HEK293 (cell line): ENCODE results near the gene MARK4.

ENCODE experiments used
- BCL11A ChIP-seq: fragments of 450-650 bp; formaldehyde crosslinking; IDR thresholded peaks from 2 replicates; pipeline ENCODE4 v1.5.1; 2016; ENCODE audit warnings: low read depth, missing biosample characterization, missing genetic modification characterization
- KLF17 ChIP-seq: fragments of 450-650 bp; formaldehyde crosslinking; IDR thresholded peaks from 2 replicates; pipeline ENCODE4 v1.5.1; 2016; ENCODE audit warnings: missing biosample characterization, missing genetic modification characterization
- PATZ1 ChIP-seq: fragments of 450-650 bp; formaldehyde crosslinking; IDR thresholded peaks from 2 replicates; pipeline ENCODE4 v1.5.1; 2016; ENCODE audit warnings: missing biosample characterization, missing genetic modification characterization
- PRDM6 ChIP-seq: fragments of 450-650 bp; formaldehyde crosslinking; IDR thresholded peaks from 2 replicates; pipeline ENCODE4 v1.5.1; 2017; ENCODE audit warnings: missing biosample characterization, missing genetic modification characterization
- RBAK ChIP-seq: fragments of 450-650 bp; formaldehyde crosslinking; IDR thresholded peaks from 2 replicates; pipeline ENCODE4 v1.5.1; 2016; ENCODE audit warnings: missing biosample characterization, missing genetic modification characterization
- ZBTB20 ChIP-seq: fragments of 450-650 bp; formaldehyde crosslinking; IDR thresholded peaks from 2 replicates; pipeline ENCODE4 v1.5.1; 2016; ENCODE audit warnings: missing biosample characterization, missing genetic modification characterization
- ZBTB44 ChIP-seq: fragments of 450-650 bp; IDR thresholded peaks from 2 replicates; pipeline ENCODE4 v1.5.1; 2018; ENCODE audit warnings: missing biosample characterization, mild to moderate bottlenecking, missing genetic modification characterization
- ZBTB8A ChIP-seq: fragments of 450-650 bp; formaldehyde crosslinking; IDR thresholded peaks from 2 replicates; pipeline ENCODE4 v1.5.1; 2016; ENCODE audit warnings: missing biosample characterization, missing genetic modification characterization
- ZFHX2 ChIP-seq: fragments of 450-650 bp; formaldehyde crosslinking; conservative IDR thresholded peaks from 2 replicates; pipeline ENCODE4 v1.5.1; 2016; ENCODE audit warnings: missing biosample characterization, missing genetic modification characterization
- ZNF148 ChIP-seq: fragments of 450-650 bp; formaldehyde crosslinking; IDR thresholded peaks from 2 replicates; pipeline ENCODE4 v1.5.0; 2017; ENCODE audit warnings: missing biosample characterization, missing genetic modification characterization, borderline replicate concordance
- ZNF19 ChIP-seq: fragments of 450-650 bp; formaldehyde crosslinking; IDR thresholded peaks from 2 replicates; pipeline ENCODE4; 2016; ENCODE audit warnings: missing biosample characterization, missing genetic modification characterization, low read depth
- ZNF274 ChIP-seq, 2 experiments: fragments of 200-500 bp in 1 of 2; fragments of 450-650 bp in 1 of 2; sonication (Bioruptor generic) in 1 of 2; formaldehyde crosslinking in 1 of 2; IDR thresholded peaks; 2 replicates each; pipeline versions ENCODE4 v1.5.1 to v1.6.1; 2014 to 2016; ENCODE audit warnings: borderline replicate concordance in 1 of 2, inconsistent platforms in 1 of 2, low read length in 1 of 2, missing biosample characterization in 1 of 2, missing genetic modification characterization in 1 of 2
- ZNF341 ChIP-seq: fragments of 450-650 bp; formaldehyde crosslinking; IDR thresholded peaks from 2 replicates; pipeline ENCODE4; 2016; ENCODE audit warnings: low read depth, missing biosample characterization, missing genetic modification characterization
- ZNF391 ChIP-seq: fragments of 450-650 bp; formaldehyde crosslinking; IDR thresholded peaks from 2 replicates; pipeline ENCODE4 v1.5.1; 2016; ENCODE audit warnings: low read depth, missing biosample characterization, missing genetic modification characterization, borderline replicate concordance
- ZNF398 ChIP-seq: fragments of 450-650 bp; formaldehyde crosslinking; IDR thresholded peaks from 2 replicates; pipeline ENCODE4 v1.5.1; 2017; ENCODE audit warnings: missing biosample characterization, missing genetic modification characterization
- ZNF426 ChIP-seq: fragments of 450-650 bp; formaldehyde crosslinking; IDR thresholded peaks from 2 replicates; pipeline ENCODE4 v1.5.1; 2017; ENCODE audit warnings: missing biosample characterization, missing genetic modification characterization, mild to moderate bottlenecking, inconsistent platforms, moderate library complexity
- ZNF433 ChIP-seq: fragments of 450-650 bp; formaldehyde crosslinking; IDR thresholded peaks from 2 replicates; pipeline ENCODE4 v1.5.1; 2016; ENCODE audit warnings: missing biosample characterization, missing genetic modification characterization, low read depth
- ZNF510 ChIP-seq: fragments of 450-650 bp; formaldehyde crosslinking; IDR thresholded peaks from 2 replicates; pipeline ENCODE4 v1.5.1; 2018; ENCODE audit warnings: mild to moderate bottlenecking, missing genetic modification characterization, missing biosample characterization; ENCODE audit not compliant: insufficient replicate concordance
- ZNF549 ChIP-seq: fragments of 450-650 bp; IDR thresholded peaks from 2 replicates; pipeline ENCODE4 v1.5.1; 2018; ENCODE audit warnings: missing biosample characterization, missing genetic modification characterization, mild to moderate bottlenecking, inconsistent platforms, moderate library complexity
- ZNF558 ChIP-seq: fragments of 450-650 bp; formaldehyde crosslinking; IDR thresholded peaks from 2 replicates; pipeline ENCODE4 v1.5.1; 2016; ENCODE audit warnings: missing biosample characterization, missing genetic modification characterization
- ZNF580 ChIP-seq: fragments of 450-650 bp; formaldehyde crosslinking; IDR thresholded peaks from 2 replicates; pipeline ENCODE4 v1.5.1; 2016; ENCODE audit warnings: missing biosample characterization, missing genetic modification characterization
- ZNF692 ChIP-seq: fragments of 450-650 bp; formaldehyde crosslinking; IDR thresholded peaks from 2 replicates; pipeline ENCODE4 v1.5.1; 2016; ENCODE audit warnings: missing biosample characterization, missing genetic modification characterization
- ZNF785 ChIP-seq: fragments of 450-650 bp; formaldehyde crosslinking; IDR thresholded peaks from 2 replicates; pipeline ENCODE4 v1.5.1; 2016; ENCODE audit warnings: missing biosample characterization, missing genetic modification characterization
- ZNF830 ChIP-seq: fragments of 450-650 bp; IDR thresholded peaks from 2 replicates; pipeline ENCODE4 v1.5.0; 2018; ENCODE audit warnings: missing biosample characterization, missing genetic modification characterization, low read depth, mild to moderate bottlenecking, moderate library complexity
- ZNF837 ChIP-seq: fragments of 450-650 bp; formaldehyde crosslinking; IDR thresholded peaks from 2 replicates; pipeline ENCODE4 v1.5.1; 2016; ENCODE audit warnings: missing biosample characterization, missing genetic modification characterization

MARK4 gene

GRCh38 chr19:45251452-45252354, 632 bp downstream of the MARK4 start (continued):
- TF ChIP-seq ZFHX2 (tag by site-specific recombination): no peak
- TF ChIP-seq ZNF341 (tag by site-specific recombination): no peak
- TF ChIP-seq ZNF510 (tag by site-specific recombination): no peak
- TF ChIP-seq PRDM6 (tag by site-specific recombination): no peak
- no peak; the same call in 1 of the 2 replicates for TF ChIP-seq ZNF391 (tag by site-specific recombination)
- no peak for TF ChIP-seq ZNF433 (tag by site-specific recombination)
- no peak for TF ChIP-seq ZNF785 (tag by site-specific recombination)
- TF ChIP-seq ZNF398 (tag by site-specific recombination): peak; percentile 85
- TF ChIP-seq ZNF426 (tag by site-specific recombination): no peak
- TF ChIP-seq ZNF692 (tag by site-specific recombination): peak; percentile 57
- TF ChIP-seq ZNF837: no peak
- TF ChIP-seq ZNF274 (IDR thresholded peaks at IDR 0.05; ENCODE audit: low read length): no peak
- no peak for TF ChIP-seq ZNF274 (tag by site-specific recombination; IDR thresholded peaks at IDR 0.05; ENCODE audit: borderline replicate concordance)
- no peak for TF ChIP-seq KLF17
- no peak for TF ChIP-seq ZNF580 (tag by site-specific recombination)
- peak; percentile 92 for TF ChIP-seq PATZ1 (tag by site-specific recombination)
- TF ChIP-seq ZBTB8A: no peak
- no peak for TF ChIP-seq ZNF558 (tag by site-specific recombination)
- no peak for TF ChIP-seq RBAK
- TF ChIP-seq ZNF19 (tag by site-specific recombination): no peak
- peak; percentile 79 for TF ChIP-seq ZBTB20 (tag by site-specific recombination)
- TF ChIP-seq ZBTB44 (tag by site-specific recombination): no peak
- peak; percentile 67; the same call in 1 of the 2 replicates for TF ChIP-seq BCL11A (tag by site-specific recombination)
- TF ChIP-seq ZNF549 (tag by site-specific recombination): no peak
- TF ChIP-seq ZNF148: no peak
- TF ChIP-seq ZNF830 (tag by site-specific recombination): no peak
